ENCODE results near the gene HES1.

DNA sequence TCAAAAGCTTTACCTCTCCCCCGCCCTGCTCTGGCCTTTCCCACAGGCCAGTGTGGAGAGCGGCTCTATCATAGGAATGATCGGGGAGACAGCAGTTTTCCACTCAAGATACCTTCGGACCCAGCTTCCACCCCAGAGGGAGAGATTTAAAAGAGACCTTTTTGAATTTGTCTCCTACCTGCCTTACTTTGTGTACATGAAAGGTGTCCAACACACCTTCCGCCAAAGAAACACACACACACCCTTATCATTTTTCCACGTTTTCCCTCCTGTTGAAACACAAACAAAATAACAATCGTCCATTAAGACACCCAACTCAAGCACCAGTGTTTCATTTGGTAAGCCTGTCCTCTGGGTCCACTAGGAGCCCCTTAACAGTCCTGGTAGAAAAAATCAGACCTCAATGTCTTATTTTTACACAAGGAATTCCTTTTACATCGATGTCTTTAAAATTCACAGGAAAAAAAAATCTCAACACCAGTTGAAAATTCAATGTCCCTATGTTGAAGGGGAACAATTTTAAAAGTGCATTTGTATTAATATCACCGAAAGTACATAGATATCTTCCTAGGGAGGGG lies 4.0 kb downstream of the HES1 start:
- TF ChIP-seq, protein P1, sequence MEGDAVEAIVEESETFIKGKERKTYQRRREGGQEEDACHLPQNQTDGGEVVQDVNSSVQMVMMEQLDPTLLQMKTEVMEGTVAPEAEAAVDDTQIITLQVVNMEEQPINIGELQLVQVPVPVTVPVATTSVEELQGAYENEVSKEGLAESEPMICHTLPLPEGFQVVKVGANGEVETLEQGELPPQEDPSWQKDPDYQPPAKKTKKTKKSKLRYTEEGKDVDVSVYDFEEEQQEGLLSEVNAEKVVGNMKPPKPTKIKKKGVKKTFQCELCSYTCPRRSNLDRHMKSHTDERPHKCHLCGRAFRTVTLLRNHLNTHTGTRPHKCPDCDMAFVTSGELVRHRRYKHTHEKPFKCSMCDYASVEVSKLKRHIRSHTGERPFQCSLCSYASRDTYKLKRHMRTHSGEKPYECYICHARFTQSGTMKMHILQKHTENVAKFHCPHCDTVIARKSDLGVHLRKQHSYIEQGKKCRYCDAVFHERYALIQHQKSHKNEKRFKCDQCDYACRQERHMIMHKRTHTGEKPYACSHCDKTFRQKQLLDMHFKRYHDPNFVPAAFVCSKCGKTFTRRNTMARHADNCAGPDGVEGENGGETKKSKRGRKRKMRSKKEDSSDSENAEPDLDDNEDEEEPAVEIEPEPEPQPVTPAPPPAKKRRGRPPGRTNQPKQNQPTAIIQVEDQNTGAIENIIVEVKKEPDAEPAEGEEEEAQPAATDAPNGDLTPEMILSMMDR (optimal IDR thresholded peaks at IDR 0.05 in 1 of 3, IDR thresholded peaks at IDR 0.05 in 1 of 3, conservative IDR thresholded peaks at IDR 0.05 in 1 of 3; ENCODE audit: extremely low read depth in 1 of 3, insufficient read depth in 2 of 3, low read length in 3 of 3): no peak
- no peak for TF ChIP-seq EZH2 (IDR thresholded peaks at IDR 0.05; ENCODE audit: low read length)

Data from keratinocyte (primary cell).